ENCODE data around the gene KLC4. TPM values are rescaled to one million over a fixed set of nuclear protein-coding genes. Genes with fewer than 3 reads are reported as not detected.

The KLC4 gene
- total RNA-seq, 1 experiment from 2014 or later, result 50.7 TPM

- no peak overlapping the region for H3K27ac Mint-ChIP-seq (ENCODE audit: unreplicated experiment)
- no peaks in the 10 kb centered on the region for H3K9me3 Mint-ChIP-seq (ENCODE audit: low read depth, unreplicated experiment)
- H3K4me3 Mint-ChIP-seq (ENCODE audit: low read depth, unreplicated experiment), result no peak overlapping the region
- H3K4me1 Mint-ChIP-seq (ENCODE audit: low read depth, unreplicated experiment), result no peaks in the 10 kb centered on the region
- no peak for TF ChIP-seq CTCF (IDR thresholded peaks at IDR 0.05; ENCODE audit: unreplicated experiment)
- CTCF ChIA-PET, result interaction anchor here (0.6 kb wide), 1 partner anchor 491 kb away, joined by 3 read pairs; no protein-coding TSS in a partner anchor
- intact Hi-C loops (cut with micrococcal nuclease; ENCODE audit: unreplicated experiment), result no loop called here
- DNase-seq, result no peak
- H3K36me3 Mint-ChIP-seq (ENCODE audit: insufficient read depth, unreplicated experiment), result no peaks in the 10 kb centered on the region
- no peaks in the 10 kb centered on the region for H3K27me3 Mint-ChIP-seq (ENCODE audit: unreplicated experiment)
- BruUV-seq (replicated peaks), result no TSS peak
These were observed 64.3 kb downstream of the KLC4 start for GRCh38 chr6:43123461-43124314.

- Mint-ChIP-seq H3K9me3 (ENCODE audit: low read depth, unreplicated experiment) (no peaks in the 10 kb centered on the region), H3K36me3 (ENCODE audit: insufficient read depth, unreplicated experiment) (no peaks in the 10 kb centered on the region), H3K4me1 (ENCODE audit: low read depth, unreplicated experiment) (peaks cover 3% of the 10 kb centered on the region), H3K27me3 (ENCODE audit: unreplicated experiment) (no peaks in the 10 kb centered on the region), H3K4me3 (ENCODE audit: low read depth, unreplicated experiment) (no peak overlapping the region), H3K27ac (ENCODE audit: unreplicated experiment) (no peak overlapping the region)
- CTCF ChIA-PET, result no interaction called here
- DNase-seq, result no peak
- no TSS peak for BruUV-seq (replicated peaks)
- TF ChIP-seq CTCF (IDR thresholded peaks at IDR 0.05; ENCODE audit: unreplicated experiment), result no peak
- intact Hi-C loops (cut with micrococcal nuclease; ENCODE audit: unreplicated experiment), result no loop called here
These were observed 65.0 kb downstream of the KLC4 start for GRCh38 chr6:43124481-43124880.

Other genes starting within 250 kb of the KLC4 start
- 144 and 154 TPM in 2 replicates for gene RPL7L1, start 180.0 kb upstream of the KLC4 start, total RNA-seq (2022)
- gene PTCRA, start 143.6 kb upstream of the KLC4 start, total RNA-seq (2022), result not detected in 2 replicates
- gene CNPY3, start 130.2 kb upstream of the KLC4 start, total RNA-seq (2022), result 57.9 and 60.7 TPM in 2 replicates
- gene GNMT, start 98.9 kb upstream of the KLC4 start, total RNA-seq (2022), result 0.45 TPM in 1 of 2 replicates, not detected in the other
- gene PEX6, start 80.5 kb upstream of the KLC4 start, total RNA-seq (2022), result 27.8 and 28.4 TPM in 2 replicates
- 49.4 and 55.8 TPM in 2 replicates for gene PPP2R5D, start 75.1 kb upstream of the KLC4 start, total RNA-seq (2022)
- gene MEA1, start 45.7 kb upstream of the KLC4 start, total RNA-seq (2022), result 110 and 115 TPM in 2 replicates
- 85.9 and 95.7 TPM in 2 replicates for gene KLHDC3, start 45.4 kb upstream of the KLC4 start, total RNA-seq (2022)
- 94.9 and 101 TPM in 2 replicates for gene RRP36, start 38.0 kb upstream of the KLC4 start, total RNA-seq (2022)
- gene CUL7, start 5.8 kb upstream of the KLC4 start, total RNA-seq (2022), result 25.5 and 25.9 TPM in 2 replicates
- 125 and 135 TPM in 2 replicates for gene MRPL2, start 197 bp upstream of the KLC4 start, total RNA-seq (2022)
- gene PTK7, start 16.7 kb downstream of the KLC4 start, total RNA-seq (2022), result 49.7 and 66.0 TPM in 2 replicates
- 43.4 and 48.0 TPM in 2 replicates for gene SRF, start 111.6 kb downstream of the KLC4 start, total RNA-seq (2022)
- 73.1 and 82.8 TPM in 2 replicates for gene CUL9, start 122.6 kb downstream of the KLC4 start, total RNA-seq (2022)
- gene DNPH1, start 169.8 kb downstream of the KLC4 start, total RNA-seq (2022), result 82.6 and 86.8 TPM in 2 replicates
- gene TTBK1, start 183.8 kb downstream of the KLC4 start, total RNA-seq (2022), result 0.17 and 0.29 TPM in 2 replicates
- not detected in 2 replicates for gene SLC22A7, start 238.6 kb downstream of the KLC4 start, total RNA-seq (2022)
- gene CRIP3, start 249.2 kb downstream of the KLC4 start, total RNA-seq (2022), result 2.3 and 5.4 TPM in 2 replicates

All from Calu3 (cell line).